DMS 273 (cell line): ENCODE data around the gene COPZ1.
"Not testable (repeated sequence)": the region's sequence is repeated elsewhere in the genome, so short reads cannot be mapped to it uniquely, and the experiment has no call there.

Experiments
- DNase-seq: peaks from one replicate; lab custom pipeline; 2025; ENCODE audit not compliant: unreplicated experiment; lab: John Stamatoyannopoulos, UW

COPZ1 gene

DNA sequence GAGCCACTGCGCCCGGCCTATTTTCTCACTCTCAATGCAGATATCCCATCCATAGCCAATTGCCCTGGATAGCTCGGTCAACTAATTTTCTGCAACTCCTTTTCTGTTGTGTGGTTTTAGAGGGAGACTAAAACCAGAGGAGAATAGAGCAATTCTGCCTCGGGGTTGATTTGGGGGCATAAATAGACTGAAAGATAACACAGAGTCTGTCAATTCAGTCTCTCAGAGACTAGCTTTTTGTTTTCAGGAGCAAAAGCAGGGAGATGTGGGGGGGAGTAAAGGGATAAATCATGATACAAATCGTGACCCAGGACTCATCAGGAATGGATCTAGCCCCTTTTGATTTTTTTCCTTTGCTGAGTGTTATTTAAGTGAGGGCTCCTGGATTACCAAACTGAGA, 6.5 kb downstream of the COPZ1 start:
- DNase-seq = no peak

DNA sequence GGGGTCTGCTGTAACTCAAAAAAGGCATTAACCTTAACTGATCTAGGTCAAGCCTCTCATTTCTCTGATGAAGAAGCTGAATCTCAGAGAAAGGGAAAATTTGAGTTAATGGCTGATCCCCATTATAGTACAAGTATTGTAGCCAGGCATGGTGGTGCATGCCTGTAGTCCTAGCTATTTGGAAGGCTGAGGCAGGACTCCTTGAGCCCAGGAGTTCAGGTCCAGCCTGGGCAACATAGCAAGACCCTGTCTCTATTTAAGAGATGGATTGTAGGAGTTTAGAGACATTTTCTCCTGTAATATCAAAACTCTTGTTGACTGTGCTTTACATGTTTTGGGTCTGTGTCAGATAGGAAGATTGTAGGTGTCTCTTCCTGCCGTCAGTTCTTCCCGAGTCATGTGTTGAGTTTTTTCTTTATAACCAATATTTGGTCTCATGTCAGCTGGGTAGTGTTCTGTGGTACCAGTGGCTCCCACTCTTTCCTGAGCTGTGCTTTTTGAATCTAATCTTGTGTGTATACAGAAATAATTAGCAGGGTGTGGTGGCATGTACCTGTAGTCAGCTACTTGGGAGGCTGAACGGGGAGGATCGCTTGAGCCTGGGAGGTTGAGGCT, 8.6 kb downstream of the COPZ1 start:
- no peak for DNase-seq

DNA sequence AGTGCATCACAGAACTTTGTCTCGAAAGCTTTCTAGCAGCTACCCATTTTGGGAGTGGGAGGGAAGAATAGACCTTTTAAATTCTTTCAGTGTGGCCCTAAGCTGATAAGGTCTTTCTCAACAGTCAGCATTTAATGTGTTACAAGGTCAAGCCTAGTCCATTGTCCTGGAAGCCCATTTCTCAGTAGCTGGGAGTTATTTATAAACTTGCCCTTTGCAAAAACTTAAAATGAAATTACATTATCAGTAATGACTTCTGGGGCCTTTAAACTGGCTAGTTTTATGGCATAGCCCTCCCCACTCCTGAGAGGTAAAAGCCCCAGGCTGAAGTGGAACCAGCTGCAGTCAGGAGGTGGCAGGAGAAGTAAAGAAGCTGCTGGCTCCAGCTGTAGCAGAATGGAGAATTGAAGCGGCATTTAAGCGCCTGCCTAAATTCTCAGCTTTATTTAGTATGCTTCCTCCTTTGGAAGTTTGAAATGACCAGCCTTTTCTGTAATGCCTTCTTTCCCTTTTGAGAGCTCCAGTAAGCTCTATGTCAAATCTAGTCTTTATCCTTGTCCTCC, 12.4 kb downstream of the COPZ1 start:
- DNase-seq = no peak

DNA sequence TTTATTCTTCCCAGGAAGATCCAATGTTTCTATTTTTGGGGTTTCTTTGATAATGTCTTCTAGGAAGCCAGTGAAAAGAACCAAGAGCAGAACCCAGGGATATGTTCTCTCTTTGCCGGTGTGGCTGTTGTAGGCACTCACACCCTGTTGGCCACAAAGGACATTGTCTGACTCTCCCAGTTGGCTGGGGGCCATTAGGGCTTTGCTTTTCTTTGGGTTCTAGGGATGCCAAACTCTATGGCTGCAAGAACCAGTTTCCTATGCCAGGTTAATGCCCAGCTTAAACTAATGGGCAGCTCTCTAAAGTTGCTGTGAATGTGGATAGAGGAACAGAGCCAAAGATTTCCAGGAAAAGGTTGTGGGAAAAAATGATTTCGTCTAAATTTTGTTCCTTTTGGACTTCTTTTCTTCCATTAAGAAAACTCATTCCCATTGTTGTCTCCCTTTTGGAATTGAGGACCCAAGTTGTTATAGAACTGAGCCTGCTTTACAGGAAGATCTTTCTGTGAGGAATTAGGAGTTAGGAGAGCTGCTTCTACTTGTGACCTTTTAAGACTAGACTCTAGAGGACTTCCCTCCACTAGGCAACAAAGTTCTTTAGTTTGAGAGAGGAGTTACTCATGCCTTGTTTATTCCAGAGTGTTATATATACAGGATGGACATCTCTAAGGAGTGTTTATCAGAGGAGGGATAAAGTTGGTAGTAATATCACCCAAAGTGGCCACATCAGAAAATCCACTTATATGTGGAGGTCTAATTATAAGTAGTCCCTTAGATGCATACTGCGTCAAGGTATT, 13.1 kb downstream of the COPZ1 start:
- DNase-seq = no peak

DNA sequence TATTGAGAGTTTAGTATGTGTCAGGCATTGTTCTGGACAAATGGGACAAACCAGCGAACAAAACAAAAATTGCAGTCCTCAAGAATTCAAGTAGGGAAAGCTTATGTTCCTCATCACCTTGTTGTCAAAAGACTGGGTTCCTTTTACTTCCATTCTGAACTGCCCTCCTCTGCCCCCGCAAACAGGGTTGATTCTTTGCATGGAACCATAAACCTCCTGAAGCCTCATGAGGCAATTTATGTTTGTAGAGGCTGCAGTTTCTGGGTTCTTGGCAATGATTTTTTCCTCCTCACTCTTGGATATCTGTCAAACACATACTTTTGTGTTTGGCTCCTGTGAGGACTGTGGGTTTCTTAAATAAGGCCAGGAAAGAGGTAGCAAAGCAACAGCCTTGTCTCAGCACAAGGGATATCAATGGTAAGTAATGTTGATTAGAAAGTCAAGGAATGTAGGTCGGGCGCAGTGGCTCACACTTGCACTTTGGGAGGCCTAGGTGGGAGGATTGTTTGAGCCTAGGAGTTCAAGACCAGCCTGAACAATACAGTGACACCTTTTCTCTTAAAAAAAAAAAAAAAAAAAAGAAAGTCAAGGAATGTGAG, 13.9 kb downstream of the COPZ1 start:
- DNase-seq = no peak

DNA sequence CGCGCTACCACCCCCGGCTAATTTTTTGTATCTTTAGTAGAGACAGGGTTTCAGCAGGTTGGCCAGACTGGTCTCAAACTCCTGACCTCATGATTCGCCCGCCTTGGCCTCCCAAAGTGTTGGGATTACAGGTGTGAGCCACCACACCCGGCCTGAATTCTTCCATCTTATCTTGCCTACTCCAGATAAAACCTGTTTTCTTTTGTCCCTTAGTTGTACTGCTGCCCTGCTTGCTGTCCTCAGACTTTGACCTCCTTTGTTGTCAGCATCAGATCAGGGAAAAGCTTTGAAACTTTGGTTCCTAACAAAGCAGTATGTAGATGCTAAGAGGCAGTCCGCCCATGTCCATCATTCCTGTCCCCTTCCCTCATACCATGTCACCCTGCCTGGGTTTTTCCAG, 15.9 kb downstream of the COPZ1 start:
- no peak for DNase-seq

DNA sequence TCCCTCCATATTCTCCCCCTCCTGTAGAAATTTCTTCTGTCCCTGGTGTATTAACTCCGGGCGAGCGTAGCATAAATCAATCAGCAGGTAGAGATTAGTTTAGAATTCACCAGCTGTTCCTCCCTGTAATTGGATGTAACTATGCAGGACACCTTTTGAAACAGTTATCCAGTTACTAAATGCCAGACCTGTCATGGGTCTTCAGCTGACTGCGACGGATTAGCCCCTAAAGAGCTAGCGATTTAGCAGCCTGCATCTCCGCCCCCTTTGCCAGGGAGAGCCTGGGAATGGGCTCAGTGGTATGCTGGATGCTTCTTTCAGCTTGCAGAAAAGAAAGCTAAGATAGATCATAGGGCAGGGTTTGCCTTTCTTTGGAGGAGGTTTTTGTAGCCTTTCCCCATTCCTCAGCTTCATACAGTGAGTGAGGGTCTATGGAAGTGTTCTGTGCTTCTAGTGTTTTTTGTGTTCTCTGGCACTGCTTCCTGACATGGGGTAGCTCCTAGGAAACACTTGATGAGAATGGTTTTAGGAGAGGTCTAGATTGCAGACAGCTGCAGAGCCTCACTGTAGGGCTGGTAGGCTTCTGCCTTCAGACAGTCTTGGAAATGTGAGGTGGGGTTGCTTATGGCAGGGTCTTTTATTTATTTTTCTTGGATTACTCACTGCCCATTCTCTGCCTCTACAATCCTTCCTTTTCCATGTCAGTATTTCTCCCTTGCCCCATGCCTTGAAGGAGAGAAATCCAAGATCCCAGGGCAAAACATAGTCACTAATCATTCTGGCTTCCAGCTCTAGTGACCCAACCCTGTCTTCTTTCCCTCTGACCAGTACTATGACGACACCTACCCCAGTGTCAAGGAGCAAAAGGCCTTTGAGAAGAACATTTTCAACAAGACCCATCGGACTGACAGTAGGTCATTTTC, 16.7 kb downstream of the COPZ1 start:
- DNase-seq = no peak

DNA sequence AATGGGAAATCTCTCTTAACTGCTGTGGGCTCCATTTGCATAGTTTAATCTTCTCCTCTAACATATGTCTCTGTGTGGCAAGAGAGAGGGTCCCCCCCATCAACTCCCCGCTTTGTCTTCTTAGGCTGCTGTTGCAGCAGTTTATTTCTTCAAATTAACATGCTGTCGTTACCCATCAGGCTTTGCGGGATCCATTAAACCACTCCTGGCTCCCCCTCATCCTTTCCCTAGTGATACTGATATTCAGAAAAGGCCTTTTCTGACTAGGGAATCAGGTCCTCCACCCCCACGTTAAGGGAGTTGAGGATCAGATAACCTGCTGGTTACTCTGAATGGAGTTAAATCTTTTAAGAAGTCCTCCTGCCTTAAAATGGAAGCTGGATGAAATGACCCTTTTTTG, 24.1 kb downstream of the COPZ1 start:
- no peak for DNase-seq

DNA sequence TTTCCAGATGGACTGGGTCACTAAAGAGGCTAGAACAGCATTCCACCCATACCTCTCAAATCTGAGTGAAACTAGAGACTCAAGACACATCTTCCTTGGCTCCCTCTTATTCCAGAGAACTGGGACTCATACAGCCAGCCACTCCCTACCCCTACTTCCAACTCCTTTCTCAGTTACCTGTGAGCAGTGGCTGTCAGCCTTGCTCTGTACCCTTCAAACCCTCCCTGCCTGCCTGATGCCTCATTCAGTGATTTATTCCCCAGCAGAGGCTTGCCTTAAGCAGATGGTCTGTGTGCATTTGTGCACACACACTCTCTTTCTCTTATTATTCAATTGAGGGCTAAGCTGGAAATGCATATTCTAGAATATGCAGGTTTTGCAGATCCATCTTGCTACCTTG, 24.7 kb downstream of the COPZ1 start:
- no peak for DNase-seq

DNA sequence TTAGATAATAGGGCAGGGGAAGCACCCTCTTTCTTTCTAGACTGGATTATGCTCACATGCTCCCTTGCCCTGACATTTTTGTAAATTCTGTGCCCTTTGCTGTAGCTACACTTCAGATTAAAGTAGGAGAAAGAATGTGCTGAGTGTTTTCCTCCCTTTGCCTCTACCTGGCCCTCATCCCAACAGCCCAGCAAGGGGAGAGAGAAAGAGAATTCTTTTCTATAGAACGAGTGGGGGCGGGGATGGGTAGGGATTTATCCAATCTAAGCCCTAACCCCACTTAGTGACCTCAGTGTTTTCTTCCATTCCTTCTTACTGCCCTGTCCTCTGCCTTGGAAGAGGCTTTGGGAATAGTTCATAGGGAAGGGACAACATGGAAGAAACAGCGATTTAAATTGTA, 25.8 kb downstream of the COPZ1 start:
- DNase-seq = no peak

DNA sequence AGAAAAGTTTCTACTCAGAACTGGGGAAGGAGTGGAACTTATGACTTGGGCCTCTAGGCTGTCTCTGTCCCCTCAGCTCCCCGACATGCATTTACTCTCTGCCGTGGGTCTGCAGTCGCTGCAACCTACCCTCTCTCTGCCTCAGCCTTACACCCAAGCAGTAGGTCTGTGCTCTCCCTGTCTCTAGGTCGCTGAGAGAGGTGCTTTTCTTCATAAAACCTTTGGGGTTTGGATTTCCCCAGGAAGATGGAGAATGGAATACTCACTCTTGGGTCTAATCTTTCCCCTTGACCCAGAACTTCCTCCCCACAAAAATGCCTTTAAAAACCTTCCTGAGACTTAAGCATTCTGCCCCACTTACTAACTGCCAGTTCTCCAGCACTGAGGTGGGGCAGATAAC, 26.4 kb downstream of the COPZ1 start:
- DNase-seq = no peak

DNA sequence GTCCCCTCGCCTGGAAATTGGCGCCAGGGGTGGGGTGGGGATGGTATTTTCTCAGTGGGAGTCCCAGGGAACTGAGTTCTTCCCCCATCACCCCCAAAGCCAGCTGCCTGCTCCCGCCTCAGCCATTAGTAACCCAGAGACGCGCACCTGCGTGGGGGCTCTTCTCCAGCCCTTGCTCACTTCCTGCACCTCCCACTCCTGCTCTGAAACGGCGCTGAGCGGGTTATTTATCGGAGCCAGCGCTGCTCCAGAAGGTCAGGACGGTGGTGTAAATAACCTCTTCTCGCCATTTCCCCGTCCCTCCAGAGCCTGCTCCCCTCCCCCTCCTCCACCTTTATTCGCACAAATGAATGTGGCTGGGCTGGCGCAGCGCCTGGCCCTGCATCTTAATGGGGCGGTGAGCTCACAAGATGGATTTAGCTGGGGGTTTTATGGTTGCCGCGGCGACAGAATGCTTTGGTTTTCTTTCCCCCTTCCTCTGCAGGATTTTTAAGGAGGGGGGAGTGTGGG, 27.1 kb downstream of the COPZ1 start:
- DNase-seq = peak; percentile 82

DNA sequence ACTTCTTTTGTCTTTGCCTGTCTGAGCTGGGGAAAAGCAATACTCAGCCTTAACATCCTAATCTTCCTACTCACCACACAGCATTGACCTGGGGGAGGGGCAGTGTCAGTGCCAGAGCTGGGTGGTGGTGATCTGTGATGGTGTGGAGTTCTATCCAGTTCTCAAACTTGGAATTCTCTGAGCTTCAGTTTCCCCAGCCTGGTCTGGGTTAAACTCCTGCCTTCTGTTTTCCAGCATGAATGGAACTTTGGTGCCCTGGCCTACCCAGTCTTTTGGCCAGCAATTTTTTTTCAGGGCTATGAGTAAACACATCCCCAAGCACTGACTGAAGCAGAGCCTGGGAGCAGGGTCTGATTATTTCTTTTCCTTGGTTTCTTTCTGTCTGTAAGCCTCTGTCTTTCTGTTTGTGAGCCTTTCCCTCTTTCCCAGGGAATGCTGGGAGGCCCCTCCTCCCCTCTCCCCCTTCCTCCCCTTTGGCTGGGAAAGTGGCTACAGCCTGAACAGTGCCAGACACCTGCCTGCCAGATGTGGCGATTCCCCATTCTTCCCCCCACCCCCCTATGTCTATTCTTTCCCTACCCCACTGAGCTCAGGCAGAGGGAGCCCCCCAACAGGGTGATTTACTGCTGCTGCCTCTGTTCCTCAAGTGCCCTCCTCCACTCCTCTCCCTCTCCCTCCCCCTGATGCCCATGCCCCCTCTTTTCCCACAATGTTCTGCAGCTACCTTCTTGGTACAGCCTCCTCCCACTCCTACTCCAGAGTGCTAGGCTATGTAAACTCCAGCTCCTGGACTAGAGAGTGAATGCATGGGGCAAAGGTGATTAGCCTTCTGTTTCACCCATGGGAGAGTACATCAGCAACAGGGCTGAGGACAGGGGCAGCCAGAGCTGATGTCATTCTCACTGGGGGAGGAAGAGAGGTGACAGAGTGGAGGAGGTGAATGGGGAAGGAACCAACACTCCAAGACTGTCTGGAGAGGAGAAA, 28.3 kb downstream of the COPZ1 start:
- DNase-seq = peak; percentile 28

DNA sequence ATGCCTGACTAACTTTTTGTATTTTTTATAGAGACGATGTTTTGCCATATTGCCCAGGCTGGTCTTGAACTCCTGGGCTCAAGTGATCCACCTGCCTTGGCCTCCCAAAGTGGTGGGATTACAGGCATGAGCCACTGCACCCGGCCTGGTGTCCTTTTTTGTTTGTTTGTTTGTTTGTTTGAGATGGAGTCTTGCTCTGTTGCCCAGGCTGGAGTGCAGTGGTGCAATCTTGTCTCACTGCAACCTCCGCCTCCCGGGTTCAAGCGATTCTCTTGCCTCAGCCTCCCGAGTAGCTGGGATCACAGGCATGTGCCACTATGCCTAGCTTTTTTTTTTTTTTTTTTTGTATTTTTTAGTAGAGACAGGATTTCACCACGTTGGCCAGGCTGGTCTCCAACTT, 29.3 kb downstream of the COPZ1 start:
- not testable (repeated sequence) for DNase-seq

DNA sequence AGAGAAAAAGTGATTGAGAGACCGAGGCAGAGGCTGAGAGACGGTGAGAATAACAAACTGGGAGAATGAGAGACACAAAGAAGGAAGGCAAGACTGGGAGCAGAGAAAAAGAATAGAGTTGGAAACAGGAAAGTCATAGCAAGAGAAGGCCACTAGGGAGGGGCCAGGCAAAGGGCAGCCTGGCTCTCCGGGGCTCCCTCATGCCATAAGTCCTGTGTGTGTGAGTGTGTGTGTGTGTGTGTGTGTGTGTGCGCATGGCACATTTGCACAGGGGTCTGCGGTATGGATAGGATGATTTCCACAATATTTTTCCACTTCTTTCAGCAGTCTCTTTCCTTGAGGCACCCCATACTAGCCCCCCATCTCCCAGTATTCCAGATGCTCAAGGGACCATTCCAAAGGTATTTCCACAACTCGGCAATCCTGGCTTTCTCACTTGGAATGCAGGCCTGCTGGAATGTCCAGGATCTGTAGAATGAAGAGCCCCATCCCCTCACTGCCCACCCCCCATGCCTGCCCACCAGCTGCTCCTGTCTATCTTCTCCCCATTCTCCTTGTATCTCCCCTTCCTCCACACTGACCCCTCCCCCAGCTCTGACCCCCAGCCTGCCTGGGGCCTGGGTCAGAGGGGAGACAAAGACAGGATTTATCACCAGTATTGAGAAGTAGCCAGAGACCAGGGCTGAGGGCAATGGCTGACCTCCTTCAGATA, 30.3 kb downstream of the COPZ1 start:
- DNase-seq = peak; percentile 15

DNA sequence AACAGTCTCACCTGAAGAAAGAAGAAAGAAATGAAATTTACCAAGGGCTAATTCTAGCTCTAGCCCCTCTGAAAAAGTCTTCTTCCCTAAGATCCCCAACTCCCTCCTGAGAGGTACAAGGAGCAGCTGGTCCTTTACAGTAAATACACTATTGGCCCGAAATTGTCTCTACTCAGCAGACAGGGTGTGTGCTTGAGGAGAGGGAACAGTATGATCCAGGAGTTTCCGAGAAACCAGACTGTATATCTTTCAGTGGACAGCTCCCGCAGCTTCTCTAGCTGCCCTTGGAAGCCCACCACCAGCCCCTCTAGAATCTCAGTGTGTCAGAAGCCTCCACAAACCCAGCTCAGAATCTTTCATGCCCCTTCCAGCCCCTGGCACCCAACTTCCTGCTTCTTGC, 31.3 kb downstream of the COPZ1 start:
- DNase-seq = no peak

DNA sequence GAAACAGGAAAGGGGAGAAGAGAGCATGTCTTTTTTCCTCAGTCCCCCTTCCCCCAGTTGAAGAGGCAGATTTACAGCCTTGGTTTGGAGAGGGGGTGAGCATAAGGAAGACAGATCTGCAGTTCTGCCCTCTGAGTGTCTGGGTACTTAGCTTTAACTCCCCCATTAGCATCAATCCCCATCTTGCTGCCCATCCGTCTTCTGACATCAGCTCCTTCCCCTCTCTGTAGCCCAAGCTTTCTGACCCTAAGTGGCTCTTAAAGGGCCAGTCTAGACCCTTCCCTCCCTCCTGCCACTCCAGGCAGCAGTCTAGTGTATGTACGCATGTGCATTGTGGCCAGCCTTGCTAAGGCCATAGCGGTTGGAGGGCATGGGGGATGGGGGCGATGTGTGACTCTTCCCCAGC, 32.0 kb downstream of the COPZ1 start:
- no peak for DNase-seq

DNA sequence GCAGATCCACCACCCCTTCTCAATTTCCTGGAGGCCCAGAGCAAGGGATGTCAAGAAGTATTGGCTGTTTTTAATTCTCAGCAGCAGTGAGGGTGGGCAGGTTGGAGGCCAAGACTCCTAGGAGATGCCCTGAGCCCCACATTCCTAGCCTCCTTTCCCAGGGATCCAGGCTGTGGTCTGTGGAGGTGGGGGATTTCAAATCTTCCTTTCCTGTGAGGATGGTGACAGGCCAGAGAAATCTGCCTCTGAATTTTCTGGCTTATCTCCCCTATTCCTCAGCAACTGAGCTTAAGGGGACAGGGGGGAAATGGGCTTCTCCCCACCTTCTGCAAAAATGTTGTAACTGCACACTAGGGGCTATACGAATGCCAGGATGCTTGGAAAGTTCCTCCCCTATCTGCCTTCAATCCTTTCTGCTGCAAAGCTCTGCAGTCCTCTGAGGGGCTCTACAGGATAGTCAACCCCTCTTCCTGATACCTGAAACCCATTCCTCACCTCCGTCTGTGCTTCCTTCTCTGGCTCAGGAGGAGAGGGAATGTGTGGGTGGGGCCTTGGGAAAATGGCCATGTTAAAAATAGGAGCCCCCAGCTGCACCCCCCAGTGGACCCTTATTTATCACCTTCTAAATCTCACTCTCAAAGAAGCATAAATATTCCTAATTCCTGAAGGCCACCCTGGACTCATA, 32.7 kb downstream of the COPZ1 start:
- no peak for DNase-seq
